Mesenchymal stem cell (in vitro differentiated cells and primary cell): ENCODE measurements around the gene MACROD2.

ENCODE experiments used
- DNase-seq: peaks from one replicate; pipeline ENCODE4 v3.0.0-alpha.2; 2013
- H2AFZ ChIP-seq: one replicate; pipeline ENCODE4 v1.6.1; 2013; ENCODE audit warnings: low read depth, mild to moderate bottlenecking, control low read depth, inconsistent platforms, low read length, moderate library complexity
- H2AK5ac ChIP-seq: 2 replicates; pipeline ENCODE4 v1.6.1; 2013; ENCODE audit warnings: low read length, moderate library complexity, mild to moderate bottlenecking, inconsistent platforms; ENCODE audit not compliant: severe bottlenecking
- H2BK120ac ChIP-seq: one replicate; pipeline ENCODE4 v1.6.1; 2013; ENCODE audit warnings: low read depth, mild to moderate bottlenecking, inconsistent platforms, low read length, moderate library complexity
- H2BK12ac ChIP-seq, 2 experiments: one replicate each; pipeline ENCODE4 v1.6.1; 2013; ENCODE audit warnings: inconsistent platforms in 2 of 2, low read length in 2 of 2, mild to moderate bottlenecking in 2 of 2, moderate library complexity in 2 of 2, control low read depth in 1 of 2
- H2BK15ac ChIP-seq: one replicate; pipeline ENCODE4 v1.6.1; 2013; ENCODE audit warnings: mild to moderate bottlenecking, low read depth, inconsistent platforms; ENCODE audit not compliant: poor library complexity, severe bottlenecking
- H2BK5ac ChIP-seq: 2 replicates; pipeline ENCODE4 v1.6.1; 2013; ENCODE audit warnings: low read depth, mild to moderate bottlenecking, low read length, control low read depth, inconsistent platforms; ENCODE audit not compliant: poor library complexity, severe bottlenecking
- H3K14ac ChIP-seq, 2 experiments: one replicate each; pipeline ENCODE4 v1.6.1; 2013; ENCODE audit warnings: inconsistent platforms in 2 of 2, low read length in 2 of 2, control low read depth in 1 of 2, mild to moderate bottlenecking in 1 of 2, moderate library complexity in 1 of 2
- H3K18ac ChIP-seq, 2 experiments: one replicate each; pipeline ENCODE4 v1.6.1; 2013; ENCODE audit warnings: inconsistent platforms in 2 of 2, low read length in 2 of 2, control low read depth in 1 of 2, low read depth in 1 of 2, mild to moderate bottlenecking in 1 of 2
- H3K23ac ChIP-seq, 2 experiments: one replicate each; pipeline ENCODE4 v1.6.1; 2013; ENCODE audit warnings: inconsistent platforms in 2 of 2, low read length in 2 of 2, mild to moderate bottlenecking in 2 of 2, moderate library complexity in 2 of 2, control low read depth in 1 of 2
- H3K27ac ChIP-seq: 2 replicates; pipeline ENCODE4 v1.5.1; 2013; ENCODE audit warnings: mild to moderate bottlenecking, moderate library complexity, low read length, control low read depth, inconsistent platforms; ENCODE audit not compliant: poor library complexity, severe bottlenecking
- H3K27me3 ChIP-seq, 2 experiments: 2 replicates each; pipeline versions ENCODE4 v1.6.1 to v1.7.0; 2013; ENCODE audit warnings: low read length in 2 of 2, mild to moderate bottlenecking in 2 of 2, moderate library complexity in 2 of 2, control low read depth in 1 of 2, inconsistent platforms in 1 of 2; ENCODE audit not compliant: control insufficient read depth in 1 of 2, insufficient read depth in 1 of 2
- H3K36me3 ChIP-seq, 2 experiments: 2 replicates each; pipeline versions ENCODE4 v1.6.1 to v1.7.0; 2013; ENCODE audit warnings: low read length in 2 of 2, control low read depth in 1 of 2, inconsistent platforms in 1 of 2, low read depth in 1 of 2, mild to moderate bottlenecking in 1 of 2; ENCODE audit not compliant: insufficient read depth in 2 of 2, control insufficient read depth in 1 of 2
- H3K4ac ChIP-seq, 2 experiments: one replicate each; pipeline ENCODE4 v1.6.1; 2013; ENCODE audit warnings: inconsistent platforms in 2 of 2, low read length in 2 of 2, mild to moderate bottlenecking in 2 of 2, moderate library complexity in 2 of 2, control low read depth in 1 of 2, low read depth in 1 of 2
- H3K4me1 ChIP-seq: 2 replicates; pipeline ENCODE4 v1.6.1; 2013; ENCODE audit warnings: low read depth, low read length, control low read depth; ENCODE audit not compliant: control insufficient read depth, insufficient read depth
- H3K4me2 ChIP-seq: 2 replicates; pipeline ENCODE4 v1.6.1; 2013; ENCODE audit warnings: low read length, mild to moderate bottlenecking, inconsistent platforms; ENCODE audit not compliant: poor library complexity, severe bottlenecking
- H3K4me3 ChIP-seq, 2 experiments: 2 replicates each; pipeline versions ENCODE4 v1.5.1 to v1.7.0; 2013; ENCODE audit warnings: low read length in 2 of 2, mild to moderate bottlenecking in 2 of 2, control low read depth in 1 of 2, low read depth in 1 of 2; ENCODE audit not compliant: insufficient read depth in 1 of 2
- H3K79me1 ChIP-seq: replicated peaks from 2 replicates; pipeline ENCODE4 v1.6.1; 2013; ENCODE audit warnings: mild to moderate bottlenecking, control low read depth, low read length, inconsistent platforms; ENCODE audit not compliant: poor library complexity, severe bottlenecking
- H3K9ac ChIP-seq: 2 replicates; pipeline ENCODE4 v1.7.0; 2013; ENCODE audit warnings: mild to moderate bottlenecking, low read length, moderate library complexity
- H3K9me3 ChIP-seq: 2 replicates; pipeline ENCODE4 v1.7.0; 2013; ENCODE audit warnings: mild to moderate bottlenecking, low read length; ENCODE audit not compliant: control insufficient read depth
- H4K8ac ChIP-seq: one replicate; pipeline ENCODE4 v1.6.1; 2013; ENCODE audit warnings: inconsistent platforms, mild to moderate bottlenecking, low read length, moderate library complexity
- H4K91ac ChIP-seq: one replicate; pipeline ENCODE4 v1.6.1; 2013; ENCODE audit warnings: mild to moderate bottlenecking, low read length, inconsistent platforms
- WGBS: methylation state at CpG from one replicate; pipeline ENCODE4 v1.1.7; 2013; ENCODE audit warnings: mixed read lengths; 5-methylcytosine and 5-hydroxymethylcytosine counted together

The MACROD2 gene

DNA sequence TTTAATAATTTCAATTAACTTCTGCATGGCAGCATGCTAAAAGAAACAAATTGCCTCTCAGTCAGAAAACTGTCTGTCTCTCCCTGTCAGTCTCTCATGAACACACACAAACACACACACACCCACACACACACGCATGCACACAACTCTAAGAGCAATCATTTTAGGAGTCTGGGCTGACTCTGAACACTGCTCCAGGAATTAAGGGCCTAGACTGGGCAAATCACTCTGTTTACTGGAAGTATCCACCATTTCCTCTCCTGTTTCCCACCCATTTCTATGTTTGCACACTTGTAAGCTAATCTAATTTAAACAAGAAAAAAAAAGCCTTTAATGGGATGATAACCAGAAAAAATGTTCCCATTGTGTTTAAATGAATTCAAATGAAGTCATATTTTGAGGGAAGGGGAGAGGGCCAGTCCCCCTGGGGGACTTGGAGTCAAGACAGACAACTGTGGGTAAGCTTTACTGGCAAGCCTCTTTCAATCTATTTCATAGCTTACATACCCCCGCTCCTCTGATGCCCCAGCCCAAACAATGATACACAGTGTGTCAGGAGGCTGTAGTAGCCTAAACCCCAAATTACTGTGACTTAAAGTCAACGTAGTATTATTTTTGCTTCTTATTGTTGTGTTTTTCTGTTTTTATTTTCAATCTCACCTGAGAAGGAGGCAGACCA, 789.9 kb downstream of the MACROD2 start:
- Histone ChIP-seq H3K9ac (no peak overlapping the region), H2BK5ac (no peak overlapping the region), H3K18ac (no peak overlapping the region), H3K14ac (no peak overlapping the region), H3K4me2 (no peak overlapping the region), H3K4me1 (no peaks in the 10 kb centered on the region), H3K79me1 (no peaks in the 10 kb centered on the region), H4K91ac (no peak overlapping the region), H2AFZ (no peak overlapping the region), H3K4me3 (no peak overlapping the region), H3K9me3 (peaks cover under 1% of the 10 kb centered on the region), H2BK120ac (no peak overlapping the region), H4K8ac (no peak overlapping the region), H2BK12ac (no peak overlapping the region), H3K27ac (no peak overlapping the region), H2AK5ac (no peak overlapping the region), H2BK15ac (no peak overlapping the region), H3K27me3 (no peaks in the 10 kb centered on the region), H3K36me3 (no peaks in the 10 kb centered on the region), H3K4ac (no peak overlapping the region), H3K23ac (no peak overlapping the region)
- no peak for DNase-seq
- WGBS: 74% methylated on average over 1 of the region's 3 CpGs

GRCh38 chr20:14790190-14790589, 794.9 kb downstream of the MACROD2 start:
- Histone ChIP-seq H2AK5ac (no peak overlapping the region), H3K4me3 (no peak overlapping the region), H3K9me3 (peaks cover 12% of the 10 kb centered on the region), H3K4me2 (no peak overlapping the region), H3K79me1 (no peaks in the 10 kb centered on the region), H3K23ac (no peak overlapping the region), H2BK12ac (no peak overlapping the region), H3K9ac (no peak overlapping the region), H3K4ac (no peak overlapping the region), H3K18ac (no peak overlapping the region), H2AFZ (no peak overlapping the region), H3K4me1 (no peaks in the 10 kb centered on the region), H2BK5ac (no peak overlapping the region), H4K91ac (no peak overlapping the region), H2BK120ac (no peak overlapping the region), H3K14ac (no peak overlapping the region), H3K36me3 (no peaks in the 10 kb centered on the region), H4K8ac (no peak overlapping the region), H2BK15ac (no peak overlapping the region), H3K27ac (no peak overlapping the region), H3K27me3 (no peaks in the 10 kb centered on the region)
- 100% methylated on average over 1 of the region's 2 CpGs for WGBS
- no peak for DNase-seq

DNA sequence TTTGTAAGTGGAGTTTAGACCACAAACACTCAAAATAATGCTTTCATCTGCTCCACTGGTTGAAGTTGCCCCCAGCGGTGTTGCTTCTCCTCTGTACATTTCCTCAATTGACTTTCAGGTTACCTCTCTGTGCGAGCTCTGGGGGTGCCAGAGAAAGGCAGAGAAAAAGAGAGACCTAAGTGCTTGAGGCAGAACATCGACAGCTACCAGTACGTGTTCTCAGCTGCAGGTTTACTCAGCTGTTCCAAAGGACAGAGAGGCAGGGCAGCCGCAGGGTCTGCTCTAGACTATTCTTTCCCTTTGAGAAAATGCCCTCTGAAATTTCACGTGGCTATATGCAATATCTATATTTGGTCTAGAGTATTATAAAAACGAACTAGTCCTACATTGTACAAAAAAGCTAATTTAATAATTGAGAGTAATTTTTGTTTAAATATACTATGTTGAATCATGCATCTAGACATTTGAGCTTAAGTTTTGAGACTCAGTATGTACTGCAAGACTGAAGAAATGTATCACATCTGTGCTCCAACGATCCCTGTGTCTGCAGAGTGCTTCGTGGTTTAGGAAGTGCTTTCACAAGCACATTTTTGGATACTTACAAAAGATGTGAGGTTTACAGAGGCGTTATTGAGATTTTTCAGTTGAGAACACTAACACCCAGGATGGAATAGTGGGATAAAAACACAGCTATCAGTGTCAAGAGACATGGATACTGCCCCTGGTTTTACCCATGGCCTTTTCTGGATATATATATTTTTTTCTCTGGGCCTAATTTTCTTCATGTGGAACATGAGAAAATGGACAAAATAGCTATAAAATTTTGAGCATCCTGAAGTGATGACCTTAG, 795.7 kb downstream of the MACROD2 start:
- Histone ChIP-seq H3K4me3 (no peak overlapping the region), H3K79me1 (no peaks in the 10 kb centered on the region), H3K23ac (no peak overlapping the region), H4K8ac (no peak overlapping the region), H4K91ac (no peak overlapping the region), H3K27ac (peak overlapping the region; percentile 37), H3K27me3 (no peaks in the 10 kb centered on the region), H2BK5ac (no peak overlapping the region), H3K4ac (no peak overlapping the region), H3K9ac (no peak overlapping the region), H2BK15ac (no peak overlapping the region), H3K4me1 (no peaks in the 10 kb centered on the region), H3K36me3 (no peaks in the 10 kb centered on the region), H2AK5ac (no peak overlapping the region), H3K14ac (no peak overlapping the region), H3K9me3 (peaks cover 12% of the 10 kb centered on the region), H3K18ac (no peak overlapping the region), H2BK12ac (no peak overlapping the region), H3K4me2 (no peak overlapping the region), H2AFZ (no peak overlapping the region), H2BK120ac (no peak overlapping the region)
- 72% methylated on average over 7 of the region's 10 CpGs for WGBS
- DNase-seq: no peak

DNA sequence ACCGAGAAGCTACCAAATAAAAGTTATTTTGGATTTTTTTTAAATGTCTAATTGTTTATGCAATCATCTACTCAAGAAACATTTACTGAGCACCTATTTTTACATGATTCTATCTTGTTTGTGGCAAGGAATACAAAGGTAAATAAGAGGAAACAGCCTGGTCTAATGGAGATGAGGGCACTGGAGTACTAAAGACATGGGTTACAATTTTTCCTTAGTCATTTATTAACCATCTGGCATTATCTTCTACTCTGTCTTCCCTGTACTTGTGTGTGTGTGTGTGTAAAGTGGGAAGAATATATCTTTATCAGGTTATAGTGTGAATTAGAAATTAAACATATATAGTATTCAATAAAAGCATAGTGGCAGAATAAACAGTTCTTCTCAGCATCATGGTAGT, 797.6 kb downstream of the MACROD2 start:
- no peak overlapping the region for H4K8ac ChIP-seq
- no peak overlapping the region for H3K14ac ChIP-seq
- H3K9me3 ChIP-seq: peaks cover 12% of the 10 kb centered on the region
- no peak overlapping the region for H2BK15ac ChIP-seq
- no peak overlapping the region for H4K91ac ChIP-seq
- no peak overlapping the region for H2BK120ac ChIP-seq
- H2BK5ac ChIP-seq: no peak overlapping the region
- H3K27ac ChIP-seq: no peak overlapping the region
- no peak overlapping the region for H3K9ac ChIP-seq
- no peak for DNase-seq
- H3K36me3 ChIP-seq: no peaks in the 10 kb centered on the region
- no peak overlapping the region for H2AK5ac ChIP-seq
- no peaks in the 10 kb centered on the region for H3K79me1 ChIP-seq
- WGBS: no CpG with 5 or more reads among the region's 1 CpG
- no peak overlapping the region for H3K4me3 ChIP-seq
- H3K18ac ChIP-seq: no peak overlapping the region
- H3K4me1 ChIP-seq: no peaks in the 10 kb centered on the region
- H3K27me3 ChIP-seq: no peaks in the 10 kb centered on the region
- no peak overlapping the region for H3K4me2 ChIP-seq
- no peak overlapping the region for H3K23ac ChIP-seq
- no peak overlapping the region for H3K4ac ChIP-seq
- H2BK12ac ChIP-seq: no peak overlapping the region
- H2AFZ ChIP-seq: no peak overlapping the region
